H7 (cell line): ENCODE data around the gene CDS1. TPM values are rescaled to one million over a fixed set of nuclear protein-coding genes. Genes with fewer than 3 reads are reported as not detected.

Source experiments
- DNase-seq: peaks from one replicate; pipeline ENCODE4 v3.0.0; 2012
- H3K27me3 ChIP-seq: 2 replicates; pipeline ENCODE4 v1.6.0; 2011; ENCODE audit warnings: mild to moderate bottlenecking, low read length; ENCODE audit not compliant: control insufficient read depth, insufficient read depth
- H3K36me3 ChIP-seq: replicated peaks from 2 replicates; pipeline ENCODE4 v1.5.1; 2011; ENCODE audit warnings: low read length; ENCODE audit not compliant: control insufficient read depth, insufficient read depth
- H3K4me3 ChIP-seq: 2 replicates; pipeline ENCODE4 v1.5.1; 2011; ENCODE audit warnings: low read depth, mild to moderate bottlenecking, control low read depth, low read length, moderate library complexity; ENCODE audit not compliant: insufficient read depth
- total RNA-seq: library from RNA; depleted of rRNA; stranded (reverse); fragments of >200 nt; shearing (Covaris generic); gene quantifications from 2 replicates; pipeline ENCODE4 v1.2.3, GENCODE V29; 2014

CDS1 gene
- total RNA-seq, 1 experiment from 2014 or later: 4.5 TPM

- peaks cover 19% of the 10 kb centered on the region for H3K27me3 ChIP-seq
- no peaks in the 10 kb centered on the region for H3K36me3 ChIP-seq
- H3K4me3 ChIP-seq: peak overlapping the region; percentile 82
- DNase-seq: peak; percentile 97
Measured at GRCh38 chr4:84582302-84582987, 482 bp upstream of the CDS1 start.

GRCh38 chr4:84583876-84584380, 1.0 kb downstream of the CDS1 start:
- Histone ChIP-seq H3K27me3 (peaks cover 19% of the 10 kb centered on the region), H3K36me3 (no peaks in the 10 kb centered on the region), H3K4me3 (peak overlapping the region; percentile 82)
- no peak for DNase-seq

GRCh38 chr4:84585251-84585650, 2.3 kb downstream of the CDS1 start:
- no peak for DNase-seq
- H3K36me3 ChIP-seq: no peaks in the 10 kb centered on the region
- peaks cover 19% of the 10 kb centered on the region for H3K27me3 ChIP-seq
- H3K4me3 ChIP-seq: no peak overlapping the region

GRCh38 chr4:84594724-84595123, 11.8 kb downstream of the CDS1 start:
- no peak overlapping the region for H3K4me3 ChIP-seq
- H3K27me3 ChIP-seq: no peaks in the 10 kb centered on the region
- H3K36me3 ChIP-seq: no peaks in the 10 kb centered on the region
- DNase-seq: no peak

- peak; percentile 57 for DNase-seq
- no peaks in the 10 kb centered on the region for H3K27me3 ChIP-seq
- no peaks in the 10 kb centered on the region for H3K36me3 ChIP-seq
- H3K4me3 ChIP-seq: no peak overlapping the region
Measured at GRCh38 chr4:84596826-84597225, 13.9 kb downstream of the CDS1 start.

GRCh38 chr4:84597450-84597849, 14.5 kb downstream of the CDS1 start:
- DNase-seq: no peak
- Histone ChIP-seq H3K27me3 (no peaks in the 10 kb centered on the region), H3K36me3 (no peaks in the 10 kb centered on the region), H3K4me3 (no peak overlapping the region)

GRCh38 chr4:84606645-84607044, 23.7 kb downstream of the CDS1 start:
- DNase-seq: no peak
- no peaks in the 10 kb centered on the region; the same call in 1 of the 2 replicates for H3K36me3 ChIP-seq
- no peak overlapping the region for H3K4me3 ChIP-seq
- no peaks in the 10 kb centered on the region for H3K27me3 ChIP-seq

GRCh38 chr4:84611531-84611930, 28.6 kb downstream of the CDS1 start:
- Histone ChIP-seq H3K27me3 (no peaks in the 10 kb centered on the region), H3K36me3 (no peaks in the 10 kb centered on the region; the same call in 1 of the 2 replicates), H3K4me3 (no peak overlapping the region)
- DNase-seq: no peak

- Histone ChIP-seq H3K4me3 (no peak overlapping the region), H3K36me3 (no peaks in the 10 kb centered on the region; the same call in none of the 2 replicates), H3K27me3 (no peaks in the 10 kb centered on the region)
- no peak for DNase-seq
Measured at GRCh38 chr4:84614891-84615290, 32.0 kb downstream of the CDS1 start.

GRCh38 chr4:84615355-84615754, 32.4 kb downstream of the CDS1 start:
- Histone ChIP-seq H3K4me3 (no peak overlapping the region), H3K27me3 (no peaks in the 10 kb centered on the region), H3K36me3 (no peaks in the 10 kb centered on the region; the same call in none of the 2 replicates)
- peak; percentile 38 for DNase-seq

GRCh38 chr4:84622959-84623358, 40.0 kb downstream of the CDS1 start:
- DNase-seq: peak; percentile 19
- no peak overlapping the region for H3K4me3 ChIP-seq
- peaks cover 1% of the 10 kb centered on the region; the same call in 1 of the 2 replicates for H3K36me3 ChIP-seq
- no peaks in the 10 kb centered on the region for H3K27me3 ChIP-seq

- Histone ChIP-seq H3K4me3 (no peak overlapping the region), H3K27me3 (no peaks in the 10 kb centered on the region), H3K36me3 (peaks cover 1% of the 10 kb centered on the region; the same call in 1 of the 2 replicates)
- no peak for DNase-seq
Measured at GRCh38 chr4:84623661-84624060, 40.7 kb downstream of the CDS1 start.

GRCh38 chr4:84626673-84627072, 43.7 kb downstream of the CDS1 start:
- no peaks in the 10 kb centered on the region for H3K27me3 ChIP-seq
- H3K4me3 ChIP-seq: no peak overlapping the region
- H3K36me3 ChIP-seq: peaks cover 1% of the 10 kb centered on the region; the same call in 1 of the 2 replicates
- no peak for DNase-seq

GRCh38 chr4:84631573-84631972, 48.6 kb downstream of the CDS1 start:
- Histone ChIP-seq H3K27me3 (no peaks in the 10 kb centered on the region), H3K4me3 (no peak overlapping the region), H3K36me3 (peaks cover 1% of the 10 kb centered on the region; the same call in 1 of the 2 replicates)
- no peak for DNase-seq

- no peak for DNase-seq
- no peaks in the 10 kb centered on the region for H3K27me3 ChIP-seq
- no peak overlapping the region for H3K4me3 ChIP-seq
- no peaks in the 10 kb centered on the region; the same call in 1 of the 2 replicates for H3K36me3 ChIP-seq
Measured at GRCh38 chr4:84632092-84632491, 49.2 kb downstream of the CDS1 start.
